ENCODE results near the gene COP1.
A peak's percentile ranks its signal among the peaks of the same experiment; 100 is the strongest.
"Not testable (repeated sequence)": the region's sequence is repeated elsewhere in the genome, so short reads cannot be mapped to it uniquely, and the experiment has no call there.

Gene COP1

DNA sequence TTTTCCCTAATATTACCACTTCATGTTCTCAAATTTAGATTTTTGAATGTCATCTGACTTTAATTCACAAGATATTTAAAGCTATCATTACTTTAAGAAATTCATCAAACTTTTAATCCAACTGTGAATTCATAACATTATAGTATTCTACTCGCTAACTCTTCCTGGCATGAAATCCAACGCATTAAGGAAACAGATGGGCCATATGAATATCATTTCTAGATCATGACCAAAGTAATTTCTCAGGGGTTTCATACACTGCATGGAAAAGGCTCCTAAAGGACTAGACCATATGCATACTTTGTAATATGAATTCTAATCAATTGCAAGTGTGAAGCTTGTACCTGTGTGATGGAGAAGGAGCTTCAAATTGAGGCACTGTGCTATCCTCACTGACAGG lies 72.4 kb downstream of the COP1 start:
- DNase-seq = no peak

GRCh38 chr1:176122282-176122681 lies 84.8 kb downstream of the COP1 start:
- no peak for DNase-seq

DNA sequence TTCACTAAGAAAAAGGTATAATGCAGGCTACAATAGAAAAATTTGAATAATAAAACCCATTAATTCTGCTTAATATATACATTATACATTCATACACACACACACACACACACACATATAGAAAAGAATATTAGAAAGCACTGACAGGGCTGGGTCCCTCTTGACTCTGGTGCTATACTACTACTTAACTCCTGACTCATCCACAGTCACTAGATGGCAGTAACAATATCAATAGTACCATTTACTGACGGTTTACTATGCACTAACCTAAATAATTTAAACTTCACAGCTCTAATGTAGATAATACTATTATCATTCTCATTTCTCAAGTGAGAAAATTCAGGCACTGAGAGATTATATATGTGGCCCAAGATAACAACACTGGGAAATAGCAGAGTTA lies 87.5 kb downstream of the COP1 start:
- no peak for DNase-seq

DNA sequence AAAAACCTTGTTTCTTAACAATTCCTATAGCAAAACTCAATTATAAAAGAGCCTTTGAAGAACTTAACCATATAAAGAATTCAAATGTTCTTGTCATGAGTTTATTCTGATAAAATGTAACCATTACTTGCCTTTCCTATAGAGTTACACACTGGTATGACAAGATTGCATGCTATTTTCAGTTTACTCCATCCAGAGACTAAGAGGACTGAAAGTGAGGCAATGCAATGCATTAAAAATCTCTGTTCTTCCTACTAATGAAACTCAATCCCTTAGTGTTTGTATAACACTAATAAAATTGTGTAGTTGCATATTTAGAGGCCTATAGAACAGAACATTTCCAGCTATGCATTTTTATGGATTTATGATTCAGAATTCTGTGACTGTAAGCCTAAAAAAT lies 88.1 kb downstream of the COP1 start:
- no peak for DNase-seq

DNA sequence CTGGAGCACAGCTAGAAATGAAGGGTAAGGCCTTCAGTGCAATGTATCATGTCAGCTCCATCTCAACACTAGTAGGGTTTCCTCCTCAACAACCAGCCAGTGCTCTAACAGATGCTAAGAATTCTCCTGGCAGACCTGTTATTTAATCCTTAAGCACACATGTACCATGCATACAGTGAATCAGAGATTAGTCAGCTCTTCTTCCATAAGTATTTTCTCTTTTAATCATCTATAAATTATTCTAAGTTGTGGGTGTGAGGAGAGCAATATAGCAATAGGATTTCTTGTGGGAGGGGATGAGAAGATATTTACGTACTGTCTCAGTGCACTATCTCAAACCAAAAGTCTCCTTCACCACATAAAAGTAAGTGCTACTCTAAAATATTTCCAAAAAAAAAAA lies 95.3 kb downstream of the COP1 start:
- no peak for DNase-seq

DNA sequence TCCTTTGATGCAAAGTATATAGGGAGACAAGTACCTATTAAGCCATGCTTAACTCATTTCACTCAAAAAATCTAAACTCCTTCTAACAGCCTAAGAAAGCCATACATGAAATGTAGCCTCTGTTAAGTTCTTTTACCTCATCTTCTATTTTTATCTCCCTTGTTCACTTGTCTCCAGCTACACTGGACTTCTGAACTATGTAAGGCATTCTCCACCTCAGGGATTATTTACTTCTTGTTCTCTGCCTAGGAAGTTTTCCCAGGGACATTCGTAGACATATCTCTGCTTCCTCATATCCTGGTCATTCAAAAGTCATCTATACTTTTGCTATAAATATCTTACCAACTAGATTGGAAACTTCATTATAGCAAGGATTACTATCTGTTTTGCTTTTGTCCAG lies 96.9 kb downstream of the COP1 start:
- no peak for DNase-seq

GRCh38 chr1:176102768-176103350 lies 104.2 kb downstream of the COP1 start:
- no peak for DNase-seq

- no peak for DNase-seq
These were observed 105.0 kb downstream of the COP1 start for GRCh38 chr1:176101951-176102642.

DNA sequence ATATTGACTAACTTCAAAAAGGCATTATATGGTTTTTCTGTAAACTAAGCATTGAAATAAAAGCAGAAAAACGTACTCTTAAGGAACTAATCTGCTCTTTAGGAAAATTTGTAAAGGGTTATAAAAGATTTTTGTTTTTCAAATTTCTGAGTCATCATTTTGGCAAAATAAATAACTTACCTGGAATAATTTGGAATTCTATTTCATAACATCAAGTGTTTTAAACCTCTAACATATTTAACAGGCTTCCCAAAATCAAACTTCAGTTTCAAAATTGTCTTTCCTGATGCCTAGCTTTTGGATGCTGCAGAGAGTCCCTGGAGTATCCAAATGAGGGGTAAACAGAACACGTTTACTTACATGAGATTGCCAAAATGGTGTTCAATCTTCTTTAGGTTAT lies 108.5 kb downstream of the COP1 start:
- DNase-seq = no peak

- DNase-seq = no peak
These were observed 111.1 kb downstream of the COP1 start for GRCh38 chr1:176096015-176096414.

GRCh38 chr1:176090766-176091165 lies 116.3 kb downstream of the COP1 start:
- no peak for DNase-seq

DNA sequence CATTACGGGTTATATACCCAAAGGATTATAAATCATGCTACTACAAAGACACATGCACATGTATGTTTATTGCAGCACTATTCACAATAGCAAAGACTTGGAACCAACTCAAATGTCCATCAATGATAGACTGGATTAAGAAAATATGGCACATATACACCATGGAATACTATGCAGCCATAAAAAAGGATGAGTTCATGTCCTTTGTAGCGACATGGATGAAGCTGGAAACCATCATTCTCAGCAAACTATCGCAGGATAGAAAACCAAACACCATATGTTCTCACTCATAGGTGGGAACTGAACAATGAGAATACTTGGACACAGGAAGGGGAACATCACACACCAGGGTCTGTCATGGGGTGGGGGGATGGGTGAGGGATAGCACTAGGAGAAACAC lies 119.3 kb downstream of the COP1 start:
- DNase-seq = not testable (repeated sequence)

GRCh38 chr1:176073524-176074157 lies 133.4 kb downstream of the COP1 start:
- DNase-seq = peak in 13 of 51 donors; percentile 2 to 68 (median 11)

GRCh38 chr1:176068901-176069300 lies 138.2 kb downstream of the COP1 start:
- no peak for DNase-seq

DNA sequence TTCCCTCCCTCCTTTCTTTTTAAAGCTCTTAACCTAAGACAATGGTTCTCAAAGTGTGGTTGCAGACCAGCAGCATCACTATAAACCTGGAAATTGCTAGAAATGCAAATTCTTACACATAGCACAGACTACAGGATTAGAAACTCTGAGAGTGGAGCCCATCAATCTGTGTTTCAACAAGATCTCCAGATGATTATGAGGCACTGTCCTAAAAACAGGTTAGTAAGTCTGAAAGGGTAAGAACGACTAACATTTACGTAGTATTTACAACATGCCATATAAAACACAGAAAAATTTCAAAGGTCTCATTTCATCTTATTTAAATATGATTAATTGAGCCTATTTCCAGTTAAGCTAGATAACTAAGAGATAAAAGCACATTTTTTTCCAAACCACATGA lies 138.8 kb downstream of the COP1 start:
- no peak for DNase-seq

GRCh38 chr1:176066709-176067108 lies 140.4 kb downstream of the COP1 start:
- no peak for DNase-seq

DNA sequence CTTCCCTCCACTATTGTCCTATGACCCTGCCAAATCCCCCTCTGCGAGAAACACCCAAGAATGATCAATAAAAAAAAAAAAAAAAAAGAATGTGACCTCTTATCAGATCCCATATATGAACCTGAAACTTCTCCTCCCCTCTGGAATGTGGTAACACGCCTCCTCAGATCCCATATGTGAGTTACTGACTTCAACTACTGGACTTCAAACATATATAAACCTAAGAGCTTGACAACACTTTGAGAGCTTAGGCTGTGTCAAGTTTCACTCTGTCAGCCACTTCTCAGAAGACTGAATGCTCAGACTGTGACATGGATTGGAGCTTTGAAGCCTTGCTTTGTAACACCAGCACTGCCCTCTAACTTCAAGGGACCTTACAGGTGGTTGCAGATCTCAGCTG lies 148.4 kb downstream of the COP1 start:
- no peak for DNase-seq

GRCh38 chr1:176056312-176056711 lies 150.8 kb downstream of the COP1 start:
- no peak for DNase-seq

DNA sequence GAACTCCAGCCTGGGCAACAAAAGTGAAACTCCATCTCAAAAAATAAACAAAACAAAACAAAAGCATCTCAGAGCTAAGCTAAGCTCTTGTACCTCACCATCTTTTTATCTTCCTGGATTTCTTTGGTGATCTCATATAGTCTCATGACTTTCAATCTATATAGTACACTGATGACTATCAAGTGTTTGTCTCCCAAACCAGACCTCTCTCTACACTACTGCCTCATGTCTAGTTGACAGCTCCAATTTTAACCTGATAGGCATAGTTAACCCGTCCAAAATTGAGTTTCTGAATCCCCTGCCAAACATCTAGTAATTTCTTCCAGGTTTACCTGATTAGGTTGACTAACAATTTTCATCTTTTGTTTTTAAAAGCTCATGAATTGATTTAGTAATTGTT lies 151.7 kb downstream of the COP1 start:
- no peak for DNase-seq

- DNase-seq = no peak
These were observed 155.1 kb downstream of the COP1 start for GRCh38 chr1:176051902-176052518.

- no peak for DNase-seq
These were observed 155.7 kb downstream of the COP1 start for GRCh38 chr1:176051402-176051801.

GRCh38 chr1:176049582-176049981 lies 157.5 kb downstream of the COP1 start:
- DNase-seq = no peak

- no peak for DNase-seq
These were observed 160.2 kb downstream of the COP1 start for GRCh38 chr1:176046926-176047325.

Measured in hypothalamus (tissue), 51 donors.